Kidney glomerular epithelial cell (primary cell): ENCODE measurements around the gene BAG5.

Source experiments
- DNase-seq: peaks from one replicate; lab custom pipeline; 2025; lab: John Stamatoyannopoulos, UW

BAG5 gene

DNA sequence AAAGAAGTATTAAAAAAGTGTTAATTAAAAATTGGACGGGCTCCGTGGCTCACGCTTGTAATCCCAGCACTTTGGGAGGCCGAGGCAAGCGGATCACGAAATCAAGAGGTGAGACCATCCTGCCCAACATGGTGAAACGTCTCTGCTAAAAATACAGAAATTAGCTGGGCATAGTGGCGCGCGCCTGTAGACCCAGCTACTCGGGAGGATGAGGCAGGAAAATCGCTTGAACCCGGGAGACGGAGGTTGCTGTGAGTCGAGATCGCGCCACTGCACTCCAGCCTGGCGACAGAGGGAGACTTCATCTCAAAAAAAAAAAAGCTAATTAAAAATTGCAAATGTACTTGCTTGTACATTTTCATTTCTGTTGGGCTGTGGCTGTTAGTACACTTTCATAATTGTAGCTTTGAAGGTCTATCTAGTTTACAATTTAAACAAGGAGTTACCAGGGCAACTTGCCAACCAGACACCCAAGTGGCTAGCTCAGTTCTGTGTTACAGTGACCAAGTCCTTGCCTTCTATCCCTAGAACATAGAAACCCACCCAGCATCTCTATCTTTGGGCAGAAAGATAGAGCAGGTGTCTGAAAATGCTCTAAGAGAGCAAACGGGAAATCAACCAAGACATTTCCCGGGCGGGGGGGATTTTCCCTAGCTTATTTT is 1.5 kb upstream of the BAG5 start:
- no peak for DNase-seq

DNA sequence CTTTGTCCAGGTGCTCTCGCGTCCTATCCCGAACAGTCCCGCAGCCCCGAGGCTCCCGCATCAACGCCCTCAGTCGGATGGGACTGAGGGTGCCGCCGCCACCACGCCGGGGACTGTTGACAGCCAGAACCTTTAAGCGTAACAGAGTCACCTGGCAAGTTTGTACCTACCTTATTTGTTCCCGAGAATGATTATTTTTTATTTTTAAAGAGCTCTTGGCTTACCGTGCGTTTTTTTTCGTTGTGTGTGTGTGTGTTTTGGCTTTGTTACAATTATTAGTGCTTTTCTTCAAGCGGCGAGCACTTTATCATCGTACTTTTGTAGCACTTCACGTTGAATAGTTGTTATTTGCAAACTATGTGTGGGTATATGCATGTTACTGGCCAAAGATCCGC is 766 bp upstream of the BAG5 start:
- DNase-seq = no peak

- no peak for DNase-seq
These were observed 353 bp downstream of the BAG5 start for GRCh38 chr14:103562179-103562428.

GRCh38 chr14:103561381-103562178 is 877 bp downstream of the BAG5 start:
- DNase-seq = peak; percentile 24

DNA sequence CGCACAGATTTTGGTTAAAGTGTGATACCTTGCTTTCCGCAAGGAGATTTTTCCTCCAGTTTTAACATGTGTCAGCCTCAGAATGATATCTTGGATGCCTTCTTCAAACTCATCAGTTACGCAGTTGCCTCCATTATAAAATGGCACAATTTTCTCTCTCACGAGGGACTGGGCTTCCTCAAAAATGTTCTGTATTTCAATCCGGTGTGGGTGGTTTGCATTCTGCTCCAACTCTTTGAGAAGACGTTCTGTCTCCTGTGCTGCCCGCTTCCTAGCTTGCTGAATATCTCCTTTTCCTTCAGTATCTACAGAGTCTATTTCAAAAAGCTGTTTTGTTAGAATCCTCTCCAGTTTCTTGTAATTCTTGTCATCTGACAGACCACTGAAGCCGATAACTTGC is 1.8 kb downstream of the BAG5 start:
- no peak for DNase-seq

- DNase-seq = no peak
These were observed 2.7 kb downstream of the BAG5 start for GRCh38 chr14:103559766-103560165.

DNA sequence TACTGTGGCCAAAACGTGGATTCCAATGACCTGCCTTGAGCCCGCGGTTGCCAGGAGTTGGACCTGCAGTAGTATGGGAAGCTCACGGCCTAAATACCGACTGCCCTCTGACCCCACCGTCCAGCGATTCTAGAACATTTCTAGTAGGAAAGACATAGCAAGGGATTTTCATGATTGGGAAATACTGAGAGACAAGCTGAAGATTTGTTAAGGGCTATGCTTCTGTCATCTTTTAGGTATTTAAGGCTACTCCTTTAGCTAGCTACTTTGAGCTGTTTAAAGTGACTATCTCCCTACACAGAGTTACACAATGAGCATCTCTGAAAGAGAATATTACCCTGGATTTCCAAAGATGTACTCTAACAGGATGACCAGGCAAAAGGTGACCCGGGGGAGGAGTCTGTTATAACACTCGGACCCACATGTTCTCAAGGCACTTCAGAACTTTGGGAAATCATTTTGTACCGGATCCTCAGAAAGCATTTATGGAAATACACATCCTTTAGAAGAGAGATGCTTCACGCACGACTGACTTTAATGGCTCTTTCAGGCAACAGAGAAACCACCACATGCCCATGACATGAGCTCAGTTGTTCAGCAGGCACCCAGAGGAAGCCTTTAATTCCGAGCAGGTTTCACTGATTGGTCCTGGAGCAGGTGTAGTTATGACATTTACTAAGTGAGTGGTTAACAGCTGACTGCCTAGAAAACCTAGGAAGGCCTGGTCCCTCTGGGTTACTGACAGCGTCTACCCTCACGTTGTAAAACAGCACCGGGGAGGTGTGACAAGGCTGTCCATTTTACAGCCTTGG is 4.2 kb downstream of the BAG5 start:
- DNase-seq = peak; percentile 99

DNA sequence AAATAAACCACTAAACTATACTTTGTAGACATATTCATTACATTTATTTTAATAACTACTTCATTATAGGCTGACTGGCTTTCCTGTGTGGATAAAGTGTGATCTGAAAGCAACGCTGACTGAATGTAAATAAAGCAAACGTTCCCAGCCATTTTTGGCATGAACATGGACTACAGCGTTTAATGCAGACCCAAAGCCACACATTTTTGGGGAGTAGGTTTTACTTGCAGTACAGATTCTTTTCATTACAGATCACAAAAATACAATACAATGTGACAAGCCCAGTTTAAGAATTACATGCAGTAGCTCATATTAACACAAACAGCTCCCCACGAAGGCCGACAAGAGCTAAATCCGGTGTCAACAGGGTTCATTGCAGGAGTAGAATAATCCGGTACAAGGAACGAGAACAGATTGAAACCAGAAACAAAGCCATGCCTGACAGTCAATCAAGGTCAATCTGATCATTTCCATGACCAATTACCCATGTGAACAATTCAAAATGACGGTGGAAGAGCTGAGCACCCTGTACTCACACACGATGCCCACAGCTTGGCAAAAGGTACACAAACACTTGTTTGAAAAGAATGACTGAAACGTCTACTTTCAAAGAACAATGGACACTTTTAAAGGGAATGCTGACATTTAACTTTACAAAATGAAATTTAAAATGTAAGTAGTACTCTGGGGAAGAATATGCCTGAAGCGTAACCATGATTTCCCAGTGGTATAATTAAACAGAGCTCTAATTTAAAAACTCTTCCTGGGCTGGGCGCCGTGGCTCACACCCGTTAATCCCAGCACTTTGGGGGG is 5.3 kb downstream of the BAG5 start:
- no peak for DNase-seq

- DNase-seq = no peak
These were observed 6.7 kb downstream of the BAG5 start for GRCh38 chr14:103555559-103556337.

GRCh38 chr14:103552846-103553210 is 9.6 kb downstream of the BAG5 start:
- DNase-seq = no peak

DNA sequence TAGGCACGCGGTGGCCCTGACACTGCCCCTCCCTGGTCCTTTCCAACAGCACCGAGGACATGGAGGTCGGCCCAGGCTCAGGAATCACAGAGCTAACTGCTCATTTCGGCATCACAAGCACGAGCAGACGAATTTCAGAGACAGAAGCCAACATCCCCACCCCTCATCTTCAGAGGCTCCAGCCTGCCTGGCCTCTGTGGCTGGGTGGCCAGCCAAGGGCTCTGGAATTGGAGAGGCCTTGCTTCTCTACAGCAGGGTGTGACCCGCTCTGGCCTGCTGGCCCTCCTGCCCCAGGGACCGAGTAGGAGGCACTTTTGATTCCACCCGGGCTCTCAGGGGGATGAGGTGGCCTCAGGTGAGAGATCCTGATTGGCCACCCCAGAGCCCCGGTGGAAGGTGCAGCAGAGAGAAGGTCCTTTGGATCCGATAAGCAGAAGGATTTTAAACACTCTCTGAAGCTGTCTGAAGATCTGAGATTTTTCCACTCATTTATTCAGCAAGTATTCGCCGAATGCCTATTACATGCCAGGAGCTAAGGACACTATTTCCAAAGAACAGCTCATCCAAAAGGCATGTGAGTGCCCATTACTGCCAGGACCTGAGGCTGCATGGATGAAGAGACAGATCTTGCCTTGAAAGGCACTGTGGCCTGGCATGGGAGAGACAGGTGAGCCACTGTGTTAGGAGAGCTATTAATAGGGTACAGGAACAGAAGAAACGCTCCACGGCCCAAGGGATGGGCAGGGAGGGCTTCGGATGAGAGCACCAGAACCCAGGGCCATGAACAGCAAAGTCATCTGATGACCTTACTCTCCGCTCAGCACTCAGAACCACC is 10.2 kb downstream of the BAG5 start:
- DNase-seq = peak; percentile 89

GRCh38 chr14:103551338-103551762 is 11.1 kb downstream of the BAG5 start:
- no peak for DNase-seq

DNA sequence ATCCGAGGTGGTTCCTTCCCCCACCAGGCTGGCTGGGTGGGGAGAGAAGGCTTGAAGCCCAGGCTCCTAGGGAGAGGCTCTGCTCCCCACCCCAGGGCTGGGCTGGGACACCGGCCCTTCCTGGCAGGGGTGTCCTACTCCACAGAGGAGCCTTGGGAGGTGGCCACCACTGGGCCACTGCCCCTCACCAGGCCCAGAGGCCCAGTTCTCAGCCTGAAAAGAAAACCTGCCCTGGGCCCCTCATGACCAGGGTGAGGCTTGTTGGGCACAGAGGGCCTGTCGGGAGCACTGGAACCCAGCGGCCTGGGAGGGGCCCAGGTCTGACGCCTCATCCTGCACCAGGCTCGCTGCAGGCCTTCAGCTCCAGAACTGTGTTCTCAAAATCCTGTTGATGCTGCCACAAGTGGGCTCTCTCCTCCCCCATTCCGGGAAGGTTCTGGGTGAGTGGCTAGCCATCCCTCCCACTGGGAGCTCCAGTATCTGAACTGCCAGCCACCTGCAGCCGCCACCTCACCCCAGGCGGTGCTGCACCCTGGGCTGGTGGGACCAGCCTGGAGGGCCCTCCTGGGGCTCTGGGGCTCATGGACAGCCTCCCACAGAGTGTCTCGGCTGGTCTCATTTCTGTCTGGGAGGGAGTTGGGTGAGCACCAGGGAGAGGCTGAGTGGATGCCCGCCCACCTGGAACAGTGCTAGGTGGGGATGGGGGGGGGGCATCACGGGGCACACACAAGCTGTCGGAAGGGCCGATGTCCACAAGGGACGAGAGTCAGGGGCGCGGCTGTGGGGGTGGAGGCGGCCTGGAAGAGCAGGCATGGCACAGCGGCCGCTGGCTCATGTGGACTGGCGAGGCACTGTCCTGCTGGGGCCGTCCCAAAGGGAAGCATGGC is 11.8 kb downstream of the BAG5 start:
- DNase-seq = peak; percentile 52

DNA sequence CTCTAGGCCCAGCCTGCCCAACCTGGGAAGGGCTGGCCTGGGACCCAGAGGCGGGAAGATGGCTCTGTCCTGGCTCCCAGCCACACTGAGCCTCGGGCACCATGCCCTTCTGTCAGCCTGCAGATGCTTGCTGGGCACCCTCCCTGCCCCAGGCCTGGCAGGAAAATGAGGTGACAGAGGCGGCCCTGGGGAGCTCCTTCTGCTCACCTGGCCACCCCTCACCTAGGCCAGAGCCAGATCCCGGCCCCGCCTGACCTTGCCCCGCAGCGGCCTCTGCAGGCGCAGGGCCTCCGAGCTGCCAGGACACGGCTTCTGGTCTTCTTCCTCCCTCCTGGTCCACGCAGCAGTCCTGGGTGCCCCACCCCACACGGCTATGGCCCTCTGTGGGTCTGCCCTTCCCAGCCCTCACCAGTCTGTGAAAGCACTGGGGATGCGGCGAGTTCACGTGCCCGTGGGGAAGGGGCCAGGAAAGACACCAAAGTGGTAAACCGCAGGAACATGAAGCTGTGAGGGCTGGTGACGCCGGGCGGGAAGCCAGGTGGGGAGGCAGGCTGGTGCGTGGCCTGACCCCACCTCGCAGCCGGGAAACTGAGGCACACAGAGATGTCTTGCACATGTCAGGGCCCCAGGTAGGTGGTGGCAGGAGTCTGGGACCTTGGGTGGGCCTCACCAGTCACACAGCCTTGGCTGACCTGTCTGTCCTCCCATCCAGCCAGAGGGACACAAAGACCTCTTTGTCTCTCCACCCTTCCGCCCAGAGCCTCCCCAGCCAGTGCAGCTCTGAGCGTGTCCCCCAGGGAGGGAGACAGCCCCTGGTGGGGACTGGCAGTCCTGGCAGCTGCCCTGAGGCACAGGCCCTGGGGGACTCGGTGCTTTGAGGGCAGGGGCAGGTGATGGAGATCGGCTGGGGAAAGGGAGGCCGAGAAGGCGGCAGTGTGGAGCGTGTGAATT is 12.8 kb downstream of the BAG5 start:
- no peak for DNase-seq

DNA sequence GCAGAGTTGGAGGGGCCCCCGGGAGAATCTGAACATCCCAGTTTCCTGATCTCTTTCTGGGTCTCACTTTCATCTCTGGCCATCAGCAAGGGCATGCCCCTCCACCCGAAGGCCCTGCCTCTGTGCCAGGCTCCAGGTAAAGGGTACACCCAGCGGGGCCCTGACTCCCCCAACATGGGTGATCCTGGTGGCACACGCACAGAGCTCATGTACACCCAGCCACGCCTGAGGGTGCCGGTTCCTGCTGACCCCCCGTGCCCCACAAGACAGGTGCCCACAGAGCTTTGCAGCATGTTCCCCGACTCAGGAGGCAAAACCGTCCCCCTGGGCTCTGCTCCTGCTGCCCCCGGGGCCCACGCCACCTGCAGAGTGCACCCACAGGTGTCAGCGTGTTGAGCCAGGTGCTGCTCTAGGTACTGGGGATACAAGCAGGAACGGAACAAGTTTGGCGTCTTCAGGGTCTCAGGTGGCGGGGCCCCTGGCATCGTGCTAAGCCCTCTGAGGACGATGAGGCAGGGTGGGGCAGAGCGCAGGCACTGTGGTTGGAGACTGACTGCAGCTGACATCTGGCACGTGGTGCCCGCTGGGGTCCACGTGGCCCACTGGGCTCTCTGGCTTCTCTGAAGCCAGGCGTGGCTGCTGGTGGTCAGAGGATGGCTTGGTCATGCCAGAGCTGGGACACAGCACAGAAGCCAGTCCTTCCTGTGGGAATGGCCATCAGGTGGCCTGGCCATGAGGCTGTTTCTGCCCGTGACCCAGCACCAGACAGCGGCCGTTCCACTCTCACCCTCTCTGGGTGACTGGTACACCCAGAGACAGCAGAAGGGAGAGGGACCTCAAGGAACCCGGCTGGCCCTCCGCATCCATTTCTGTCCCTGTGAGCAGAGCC is 13.8 kb downstream of the BAG5 start:
- DNase-seq = no peak

- no peak for DNase-seq
These were observed 14.5 kb downstream of the BAG5 start for GRCh38 chr14:103547941-103548462.

GRCh38 chr14:103547455-103547940 is 15.0 kb downstream of the BAG5 start:
- DNase-seq = no peak
